AG09319 (cell line): Measurements from ENCODE around the gene VPS13C.
"Not testable (repeated sequence)": the region's sequence is repeated elsewhere in the genome, so short reads cannot be mapped to it uniquely, and the experiment has no call there.

Source experiments
- DNase-seq: peaks from one replicate; pipeline ENCODE4 v3.0.0-alpha.2; 2010; ENCODE audit warnings: low read depth; ENCODE audit errors: extremely low read depth
- TF ChIP-seq, protein P1 (sequence below): IDR thresholded peaks from 2 replicates; pipeline ENCODE4 v1.5.1; 2011; ENCODE audit warnings: low read depth, mild to moderate bottlenecking, inconsistent platforms, low read length, moderate library complexity

VPS13C gene

DNA sequence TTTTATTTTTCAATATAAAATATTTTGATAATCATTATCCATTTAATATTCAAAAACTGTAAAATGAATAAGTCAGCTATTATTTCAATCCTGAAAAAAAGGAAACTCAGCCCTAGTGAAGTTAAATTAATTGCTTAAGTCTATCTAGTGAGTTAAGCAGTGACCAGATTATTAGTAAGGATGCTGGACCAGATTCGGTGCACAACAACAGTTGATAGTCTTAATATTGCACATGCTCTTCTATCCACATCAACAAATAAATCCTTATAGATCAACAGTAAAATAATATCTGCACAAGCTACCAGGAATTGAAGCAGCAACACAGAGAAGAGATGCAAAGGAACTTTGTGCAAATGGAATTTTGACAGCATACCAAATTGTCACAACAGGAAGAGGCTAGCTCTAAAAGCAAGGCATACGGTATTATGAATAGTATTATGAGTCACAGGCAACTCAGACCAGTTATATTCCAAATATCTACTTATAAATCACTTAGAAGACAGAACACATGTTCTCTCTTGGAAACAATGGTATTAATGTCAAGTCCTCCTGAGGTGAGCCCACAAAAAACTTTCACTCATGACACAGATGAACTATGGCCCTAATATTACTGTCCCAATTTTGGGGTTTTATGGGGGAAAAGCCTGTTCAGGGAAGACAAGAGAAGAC lies 24.9 kb downstream of the VPS13C start:
- TF ChIP-seq, protein P1, sequence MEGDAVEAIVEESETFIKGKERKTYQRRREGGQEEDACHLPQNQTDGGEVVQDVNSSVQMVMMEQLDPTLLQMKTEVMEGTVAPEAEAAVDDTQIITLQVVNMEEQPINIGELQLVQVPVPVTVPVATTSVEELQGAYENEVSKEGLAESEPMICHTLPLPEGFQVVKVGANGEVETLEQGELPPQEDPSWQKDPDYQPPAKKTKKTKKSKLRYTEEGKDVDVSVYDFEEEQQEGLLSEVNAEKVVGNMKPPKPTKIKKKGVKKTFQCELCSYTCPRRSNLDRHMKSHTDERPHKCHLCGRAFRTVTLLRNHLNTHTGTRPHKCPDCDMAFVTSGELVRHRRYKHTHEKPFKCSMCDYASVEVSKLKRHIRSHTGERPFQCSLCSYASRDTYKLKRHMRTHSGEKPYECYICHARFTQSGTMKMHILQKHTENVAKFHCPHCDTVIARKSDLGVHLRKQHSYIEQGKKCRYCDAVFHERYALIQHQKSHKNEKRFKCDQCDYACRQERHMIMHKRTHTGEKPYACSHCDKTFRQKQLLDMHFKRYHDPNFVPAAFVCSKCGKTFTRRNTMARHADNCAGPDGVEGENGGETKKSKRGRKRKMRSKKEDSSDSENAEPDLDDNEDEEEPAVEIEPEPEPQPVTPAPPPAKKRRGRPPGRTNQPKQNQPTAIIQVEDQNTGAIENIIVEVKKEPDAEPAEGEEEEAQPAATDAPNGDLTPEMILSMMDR, result no peak
- DNase-seq, result no peak

DNA sequence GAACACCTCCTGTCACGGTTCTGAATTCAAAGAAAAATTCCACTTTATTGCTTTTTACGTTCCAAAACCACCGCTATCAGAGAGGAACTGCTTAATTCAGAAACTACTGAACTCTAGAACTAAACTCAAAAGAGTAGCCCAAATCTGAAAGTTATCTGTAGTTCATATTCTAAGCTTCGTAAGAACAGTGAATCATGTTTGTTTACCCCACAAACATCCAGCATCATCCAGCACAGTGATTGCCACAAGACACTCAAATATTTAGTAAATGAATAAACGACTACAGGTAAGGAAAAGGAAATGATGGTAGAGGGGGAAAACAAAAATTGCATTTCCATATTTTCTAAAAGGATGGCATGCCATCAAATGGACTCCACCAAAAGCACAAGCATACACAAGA lies 32.3 kb downstream of the VPS13C start:
- no peak for DNase-seq
- TF ChIP-seq, protein P1, result no peak

DNA sequence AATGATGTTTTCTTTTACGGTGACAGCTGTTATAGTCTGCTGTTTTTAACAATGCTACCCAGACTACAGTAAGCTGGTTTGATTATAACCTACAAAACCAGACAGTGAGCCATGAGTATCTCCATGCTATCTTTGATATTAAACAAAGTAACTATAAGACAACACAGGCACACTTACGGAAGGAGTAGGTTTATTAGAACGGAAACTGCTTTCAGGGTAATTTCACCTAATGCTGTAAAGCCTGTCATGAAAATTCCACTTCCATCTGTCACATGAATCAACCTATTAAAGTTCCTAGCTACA lies 33.0 kb downstream of the VPS13C start:
- no peak for DNase-seq
- TF ChIP-seq, protein P1, result no peak

DNA sequence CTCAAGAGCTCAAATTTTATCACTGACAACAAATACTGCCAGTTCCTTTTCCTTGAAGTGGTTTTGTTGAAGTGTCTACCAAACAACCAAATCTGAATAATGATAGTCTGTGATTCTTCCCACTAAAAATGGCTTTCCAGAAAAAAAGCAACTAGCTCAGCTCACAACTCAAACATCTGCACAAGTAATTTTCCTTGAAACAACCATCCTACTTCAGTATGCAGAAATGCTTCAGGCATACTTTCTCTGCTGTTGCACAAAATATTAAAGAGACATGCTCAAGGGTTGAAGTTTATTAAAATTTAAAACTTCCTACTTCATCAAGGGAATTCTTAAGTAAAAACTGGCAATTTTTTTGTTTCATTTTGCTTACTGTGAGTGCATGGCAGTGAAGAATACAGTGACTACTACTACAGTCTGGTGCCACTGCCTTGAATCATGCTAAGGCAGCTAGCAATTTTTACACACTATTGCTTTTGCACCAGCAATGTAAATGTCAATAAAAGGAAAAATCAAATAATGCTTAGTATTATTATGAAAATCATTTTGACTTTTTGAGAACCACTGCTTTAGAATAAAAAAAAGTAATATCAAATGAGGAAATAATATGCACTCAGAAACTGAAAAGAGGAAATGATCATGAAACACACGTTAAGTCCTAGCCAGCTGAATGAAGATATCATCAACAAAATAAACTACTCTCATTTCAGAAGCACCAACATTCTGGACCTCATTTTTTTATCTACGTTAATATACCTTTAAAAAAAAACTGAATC lies 33.6 kb downstream of the VPS13C start:
- TF ChIP-seq, protein P1, result no peak
- DNase-seq, result no peak

DNA sequence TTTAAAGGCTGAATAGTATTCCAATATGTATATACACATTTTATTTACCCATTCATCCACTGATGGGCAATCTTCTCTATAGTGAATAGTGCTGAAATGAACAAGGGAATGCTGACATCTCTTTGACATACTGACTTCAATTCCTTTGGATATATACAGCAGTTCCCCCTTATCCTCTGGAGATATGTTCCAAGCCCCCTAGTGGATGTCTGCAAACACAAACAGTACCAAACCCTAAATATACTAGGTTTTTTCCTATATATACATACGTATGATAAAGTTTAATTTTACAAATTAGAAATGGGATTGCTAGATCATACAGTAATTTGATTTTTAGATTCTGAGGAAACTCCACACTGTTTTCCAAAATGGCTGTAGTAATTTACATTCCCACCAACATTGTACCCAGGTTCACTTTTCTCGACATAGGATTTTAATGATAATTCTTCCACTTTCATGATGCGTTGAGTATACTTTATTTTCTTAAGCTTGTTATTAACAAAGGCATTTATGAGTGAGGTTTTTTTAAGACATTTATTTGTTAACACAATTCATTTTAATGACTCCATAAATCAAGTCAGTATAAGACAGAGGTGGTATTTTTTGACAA lies 38.2 kb downstream of the VPS13C start:
- DNase-seq, result no peak
- TF ChIP-seq, protein P1, result no peak; the same call in none of the 2 replicates

DNA sequence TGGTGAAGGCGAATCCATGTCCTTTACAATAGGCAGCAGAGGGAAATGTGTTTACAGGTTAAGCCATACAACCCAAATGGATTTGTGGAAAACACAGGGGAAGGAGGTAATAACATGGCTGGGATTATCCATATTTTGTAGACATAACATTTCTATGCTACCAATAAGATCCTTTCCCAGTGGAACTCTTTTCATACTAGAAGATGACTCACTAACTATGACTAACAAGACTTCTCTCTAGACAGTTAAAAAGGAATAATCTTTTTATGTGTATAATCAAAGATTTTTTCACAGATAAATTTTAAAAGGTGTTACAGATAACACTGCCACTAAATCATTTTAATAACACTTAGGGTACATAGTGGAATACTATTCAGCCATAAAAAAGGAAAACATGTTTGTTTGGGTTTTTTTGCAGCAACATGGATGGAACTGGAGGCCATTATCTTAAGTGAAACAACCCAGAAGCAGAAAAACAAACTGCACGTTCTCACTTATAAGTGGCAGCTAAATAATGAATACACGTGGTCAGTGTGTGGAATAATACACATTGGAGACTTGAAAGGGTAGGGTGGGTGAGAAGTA lies 39.6 kb downstream of the VPS13C start:
- DNase-seq, result no peak
- TF ChIP-seq, protein P1, result no peak

DNA sequence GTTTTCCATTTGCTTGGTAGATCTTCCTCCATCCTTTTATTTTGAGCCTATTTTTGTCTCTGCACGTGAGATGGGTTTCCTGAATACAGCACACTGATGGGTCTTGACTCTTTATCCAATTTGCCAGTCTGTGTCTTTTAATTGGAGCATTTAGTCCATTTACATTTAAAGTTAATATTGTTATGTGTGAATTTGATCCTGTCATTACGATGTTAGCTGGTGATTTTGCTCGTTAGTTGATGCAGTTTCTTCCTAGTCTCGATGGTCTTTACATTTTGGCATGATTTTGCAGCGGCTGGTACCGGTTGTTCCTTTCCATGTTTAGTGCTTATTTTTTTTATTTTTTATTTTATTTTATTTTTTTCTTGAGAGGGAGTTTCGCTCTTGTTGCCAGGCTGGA lies 54.9 kb downstream of the VPS13C start:
- DNase-seq, result not testable (repeated sequence)
